DOHH2 (cell line): ENCODE results near the gene GALNTL6.

Experiments used
- H3F3A ChIP-seq: fragments of 200-600 bp; sonication (generic), shearing (Covaris generic); 2 replicates; pipeline ENCODE4 v1.6.0; 2016; ENCODE audit warnings: antibody characterized with exemption, mild to moderate bottlenecking; ENCODE audit not compliant: control insufficient read depth, insufficient read depth
- H3K27ac ChIP-seq: fragments of 200-600 bp; sonication (generic); 2 replicates; pipeline ENCODE4 v1.5.1; 2014; ENCODE audit warnings: low read depth, mild to moderate bottlenecking, low read length, moderate library complexity
- H3K27me3 ChIP-seq: fragments of 200-600 bp; sonication (generic); 2 replicates; pipeline ENCODE4 v1.6.1; 2014; ENCODE audit warnings: mild to moderate bottlenecking, low read length, mixed read lengths; ENCODE audit not compliant: control insufficient read depth
- H3K36me3 ChIP-seq: fragments of 200-600 bp; sonication (generic); 2 replicates; pipeline ENCODE4 v1.6.1; 2014; ENCODE audit warnings: mild to moderate bottlenecking, low read length, moderate library complexity, mixed read lengths; ENCODE audit not compliant: control insufficient read depth
- H3K4me1 ChIP-seq: fragments of 200-600 bp; sonication (generic); 2 replicates; pipeline ENCODE4 v1.6.1; 2014; ENCODE audit warnings: mild to moderate bottlenecking, low read length, mixed read lengths; ENCODE audit not compliant: control insufficient read depth
- H3K4me2 ChIP-seq: fragments of 200-600 bp; sonication (generic); 2 replicates; pipeline ENCODE4 v1.6.0; 2014; ENCODE audit warnings: mild to moderate bottlenecking, low read length, moderate library complexity
- H3K4me3 ChIP-seq: fragments of 200-600 bp; sonication (generic); 2 replicates; pipeline ENCODE4 v1.5.1; 2014; ENCODE audit warnings: mild to moderate bottlenecking, low read length, mixed read lengths
- H3K79me2 ChIP-seq: fragments of 200-600 bp; sonication (generic); 2 replicates; pipeline ENCODE4 v1.6.1; 2014; ENCODE audit warnings: mild to moderate bottlenecking, low read length, mixed read lengths; ENCODE audit not compliant: control insufficient read depth
- H3K9me2 ChIP-seq: fragments of 200-600 bp; sonication (generic); replicated peaks from 2 replicates; pipeline ENCODE4 v1.6.1; 2014; ENCODE audit warnings: mild to moderate bottlenecking, low read length, mixed read lengths; ENCODE audit not compliant: control insufficient read depth
- H3K9me3 ChIP-seq: fragments of 200-600 bp; sonication (generic); 2 replicates; pipeline ENCODE4 v1.6.1; 2014; ENCODE audit warnings: antibody characterized with exemption, low read length, mixed read lengths; ENCODE audit not compliant: control insufficient read depth, insufficient read depth
- H4K20me1 ChIP-seq: fragments of 200-600 bp; sonication (generic); 2 replicates; pipeline ENCODE4 v1.6.0; 2014; ENCODE audit warnings: low read depth, mild to moderate bottlenecking, antibody characterized with exemption, low read length, moderate library complexity; ENCODE audit not compliant: control insufficient read depth, insufficient read depth
- EZH2phosphoT487 ChIP-seq: fragments of 200-600 bp; sonication (generic); IDR thresholded peaks from 2 replicates; pipeline ENCODE4 v1.6.1; 2017; ENCODE audit warnings: borderline replicate concordance, mild to moderate bottlenecking, antibody characterized with exemption, low read length, moderate library complexity, mixed read lengths
- TF ChIP-seq, protein P1 (sequence below): fragments of 200-600 bp; sonication (generic); IDR thresholded peaks from one replicate; pipeline ENCODE4 v1.5.1; 2014; ENCODE audit warnings: antibody characterized with exemption, mild to moderate bottlenecking, low read depth, low read length; ENCODE audit not compliant: poor library complexity, severe bottlenecking

The GALNTL6 gene

DNA sequence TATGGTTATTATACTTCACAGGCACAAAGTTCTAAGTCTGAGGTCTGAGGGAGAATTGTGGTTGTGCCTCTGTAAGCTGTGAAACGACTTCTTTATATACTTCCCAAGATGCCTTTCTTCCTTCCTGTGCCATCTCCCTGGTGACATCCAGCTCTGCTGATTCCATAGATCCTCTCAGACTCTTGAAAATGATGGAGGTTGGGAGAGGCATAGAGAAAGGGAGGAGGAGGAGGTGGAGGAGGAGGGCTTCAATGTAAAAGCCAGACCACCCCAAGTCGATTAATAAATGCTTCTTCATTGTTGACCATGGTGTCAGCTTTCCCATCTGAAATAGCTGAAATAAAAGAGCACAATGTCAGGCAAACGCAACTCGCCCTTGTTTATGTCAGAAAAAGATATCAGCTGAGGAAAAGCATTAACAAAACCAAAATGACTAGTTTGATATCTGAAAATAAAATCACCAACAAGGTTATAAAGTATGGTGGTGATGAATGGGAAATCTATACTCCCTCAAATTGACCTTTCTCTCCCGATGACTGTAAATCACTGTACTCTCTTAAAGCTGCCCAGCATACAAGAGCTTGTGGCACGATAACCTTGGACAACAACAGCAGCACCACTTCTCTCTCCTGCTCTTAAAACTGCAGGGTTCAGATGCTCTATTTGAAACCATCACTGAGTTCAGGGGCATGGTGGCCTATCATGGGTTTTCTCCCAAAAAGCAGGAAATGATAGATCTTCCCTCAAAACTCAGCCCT, 1125.0 kb downstream of the GALNTL6 start:
- H3K9me2 ChIP-seq = no peaks in the 10 kb centered on the region; the same call in 1 of the 2 replicates
- H3K4me3 ChIP-seq = no peak overlapping the region
- no peaks in the 10 kb centered on the region for H3K36me3 ChIP-seq
- H3K4me1 ChIP-seq = no peaks in the 10 kb centered on the region
- H4K20me1 ChIP-seq = no peaks in the 10 kb centered on the region
- H3K27me3 ChIP-seq = no peaks in the 10 kb centered on the region
- TF ChIP-seq EZH2phosphoT487 = no peak
- TF ChIP-seq, protein P1, sequence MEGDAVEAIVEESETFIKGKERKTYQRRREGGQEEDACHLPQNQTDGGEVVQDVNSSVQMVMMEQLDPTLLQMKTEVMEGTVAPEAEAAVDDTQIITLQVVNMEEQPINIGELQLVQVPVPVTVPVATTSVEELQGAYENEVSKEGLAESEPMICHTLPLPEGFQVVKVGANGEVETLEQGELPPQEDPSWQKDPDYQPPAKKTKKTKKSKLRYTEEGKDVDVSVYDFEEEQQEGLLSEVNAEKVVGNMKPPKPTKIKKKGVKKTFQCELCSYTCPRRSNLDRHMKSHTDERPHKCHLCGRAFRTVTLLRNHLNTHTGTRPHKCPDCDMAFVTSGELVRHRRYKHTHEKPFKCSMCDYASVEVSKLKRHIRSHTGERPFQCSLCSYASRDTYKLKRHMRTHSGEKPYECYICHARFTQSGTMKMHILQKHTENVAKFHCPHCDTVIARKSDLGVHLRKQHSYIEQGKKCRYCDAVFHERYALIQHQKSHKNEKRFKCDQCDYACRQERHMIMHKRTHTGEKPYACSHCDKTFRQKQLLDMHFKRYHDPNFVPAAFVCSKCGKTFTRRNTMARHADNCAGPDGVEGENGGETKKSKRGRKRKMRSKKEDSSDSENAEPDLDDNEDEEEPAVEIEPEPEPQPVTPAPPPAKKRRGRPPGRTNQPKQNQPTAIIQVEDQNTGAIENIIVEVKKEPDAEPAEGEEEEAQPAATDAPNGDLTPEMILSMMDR = no peak
- no peaks in the 10 kb centered on the region for H3K79me2 ChIP-seq
- no peaks in the 10 kb centered on the region for H3F3A ChIP-seq
- H3K27ac ChIP-seq = no peak overlapping the region
- H3K4me2 ChIP-seq = no peak overlapping the region
- no peaks in the 10 kb centered on the region for H3K9me3 ChIP-seq

DNA sequence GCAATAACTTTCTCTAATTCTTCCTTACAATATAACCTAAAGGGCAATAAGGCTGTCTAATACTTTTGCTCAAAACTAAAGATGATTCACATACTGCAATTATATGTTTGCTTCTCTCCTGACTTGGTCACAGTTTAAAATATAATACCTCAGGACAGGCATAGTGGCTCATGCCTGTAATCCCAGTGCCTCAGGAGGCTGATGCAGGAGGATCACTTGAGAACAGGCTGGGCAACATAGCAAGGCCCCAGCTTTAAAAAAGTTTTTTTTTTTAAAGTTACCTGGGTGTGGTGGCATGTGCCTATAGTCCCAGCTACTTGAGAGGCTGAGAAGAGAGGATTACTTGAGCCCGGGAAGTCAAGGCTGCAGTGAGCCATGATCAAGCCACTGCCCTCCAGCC, 1125.7 kb downstream of the GALNTL6 start:
- Histone ChIP-seq H3K9me2 (no peaks in the 10 kb centered on the region; the same call in 1 of the 2 replicates), H3K27ac (no peak overlapping the region), H4K20me1 (no peaks in the 10 kb centered on the region), H3K4me1 (no peaks in the 10 kb centered on the region), H3K79me2 (no peaks in the 10 kb centered on the region), H3K27me3 (no peaks in the 10 kb centered on the region), H3K36me3 (no peaks in the 10 kb centered on the region), H3K4me3 (no peak overlapping the region), H3K4me2 (no peak overlapping the region), H3F3A (no peaks in the 10 kb centered on the region), H3K9me3 (no peaks in the 10 kb centered on the region)
- TF ChIP-seq, protein P1 = no peak
- no peak for TF ChIP-seq EZH2phosphoT487

DNA sequence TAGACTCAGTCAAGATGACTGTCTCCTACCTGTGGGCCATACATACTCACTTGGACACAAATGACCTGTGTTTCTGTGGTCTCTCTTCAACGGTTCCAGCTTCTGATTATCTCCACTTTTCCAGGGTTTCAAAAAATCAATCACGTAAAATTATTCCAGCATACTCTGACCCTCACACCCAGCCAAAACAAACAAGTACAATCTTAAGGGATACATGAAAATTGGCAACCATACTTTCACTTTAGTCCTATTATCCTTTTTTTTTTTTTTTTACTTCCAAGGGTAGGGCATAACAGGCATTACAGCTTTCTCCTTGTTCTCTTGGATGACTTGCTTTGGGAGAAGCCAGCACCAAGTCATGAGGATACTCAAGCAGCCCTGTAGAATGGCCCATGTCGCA, 1129.6 kb downstream of the GALNTL6 start:
- no peaks in the 10 kb centered on the region for H3K9me3 ChIP-seq
- no peaks in the 10 kb centered on the region for H3K27me3 ChIP-seq
- no peak overlapping the region for H3K27ac ChIP-seq
- TF ChIP-seq, protein P1 = no peak
- no peak for TF ChIP-seq EZH2phosphoT487
- no peak overlapping the region for H3K4me3 ChIP-seq
- H3F3A ChIP-seq = no peaks in the 10 kb centered on the region
- H3K79me2 ChIP-seq = no peaks in the 10 kb centered on the region
- no peaks in the 10 kb centered on the region for H3K36me3 ChIP-seq
- H4K20me1 ChIP-seq = no peaks in the 10 kb centered on the region
- H3K4me1 ChIP-seq = no peaks in the 10 kb centered on the region
- H3K9me2 ChIP-seq = no peaks in the 10 kb centered on the region; the same call in 1 of the 2 replicates
- H3K4me2 ChIP-seq = no peak overlapping the region
